DMS153 treated with DMSO at 0.1 percent for 48 hours (cell line): ENCODE measurements around the gene CD177.
"Not testable (repeated sequence)": the region's sequence is repeated elsewhere in the genome, so short reads cannot be mapped to it uniquely, and the experiment has no call there.

Source experiments
- DNase-seq: peaks from one replicate; lab custom pipeline; 2025; ENCODE audit not compliant: unreplicated experiment; lab: John Stamatoyannopoulos, UW

The CD177 gene

GRCh38 chr19:43332058-43332922, 21.2 kb upstream of the CD177 start:
- no peak for DNase-seq

- DNase-seq, result not testable (repeated sequence)
Observed at GRCh38 chr19:43336508-43336907, 17.0 kb upstream of the CD177 start.

- DNase-seq, result no peak
Observed at GRCh38 chr19:43337737-43338136, 15.7 kb upstream of the CD177 start.

- no peak for DNase-seq
Observed at GRCh38 chr19:43338530-43338929, 15.0 kb upstream of the CD177 start.

GRCh38 chr19:43339243-43339930, 14.1 kb upstream of the CD177 start:
- not testable (repeated sequence) for DNase-seq

- DNase-seq, result not testable (repeated sequence)
Observed at GRCh38 chr19:43340101-43340500, 13.4 kb upstream of the CD177 start.

GRCh38 chr19:43341098-43341497, 12.4 kb upstream of the CD177 start:
- not testable (repeated sequence) for DNase-seq

- peak; percentile 89 for DNase-seq
Observed at GRCh38 chr19:43342104-43342503, 11.4 kb upstream of the CD177 start.

- DNase-seq, result not testable (repeated sequence)
Observed at GRCh38 chr19:43344347-43344925, 9.1 kb upstream of the CD177 start.

- DNase-seq, result not testable (repeated sequence)
Observed at GRCh38 chr19:43349813-43350212, 3.7 kb upstream of the CD177 start.

- DNase-seq, result no peak
Observed at GRCh38 chr19:43351998-43352746, 1.3 kb upstream of the CD177 start.

- DNase-seq, result no peak
Observed at GRCh38 chr19:43354305-43354627, 780 bp downstream of the CD177 start.

- DNase-seq, result not testable (repeated sequence)
Observed at GRCh38 chr19:43356749-43357148, 3.3 kb downstream of the CD177 start.

- no peak for DNase-seq
Observed at GRCh38 chr19:43362179-43362578, 8.7 kb downstream of the CD177 start.

- no peak for DNase-seq
Observed at GRCh38 chr19:43362745-43363144, 9.3 kb downstream of the CD177 start.

- not testable (repeated sequence) for DNase-seq
Observed at GRCh38 chr19:43365677-43366076, 12.2 kb downstream of the CD177 start.

- DNase-seq, result no peak
Observed at GRCh38 chr19:43367822-43368221, 14.3 kb downstream of the CD177 start.

- DNase-seq, result not testable (repeated sequence)
Observed at GRCh38 chr19:43368897-43369296, 15.4 kb downstream of the CD177 start.

GRCh38 chr19:43371909-43372308, 18.4 kb downstream of the CD177 start:
- DNase-seq, result no peak

GRCh38 chr19:43372462-43372861, 19.0 kb downstream of the CD177 start:
- no peak for DNase-seq

GRCh38 chr19:43377624-43378023, 24.1 kb downstream of the CD177 start:
- DNase-seq, result not testable (repeated sequence)
